Endothelial cell of hepatic sinusoid (primary cell): ENCODE data around the gene ZNF544.

ENCODE experiments used
- in situ Hi-C: cut with HindIII; loops from 2 replicates; pipeline ENCODE4 v1.10.0; 2017; ENCODE audit warnings: low sequenced_read_pairs

ZNF544 gene

DNA sequence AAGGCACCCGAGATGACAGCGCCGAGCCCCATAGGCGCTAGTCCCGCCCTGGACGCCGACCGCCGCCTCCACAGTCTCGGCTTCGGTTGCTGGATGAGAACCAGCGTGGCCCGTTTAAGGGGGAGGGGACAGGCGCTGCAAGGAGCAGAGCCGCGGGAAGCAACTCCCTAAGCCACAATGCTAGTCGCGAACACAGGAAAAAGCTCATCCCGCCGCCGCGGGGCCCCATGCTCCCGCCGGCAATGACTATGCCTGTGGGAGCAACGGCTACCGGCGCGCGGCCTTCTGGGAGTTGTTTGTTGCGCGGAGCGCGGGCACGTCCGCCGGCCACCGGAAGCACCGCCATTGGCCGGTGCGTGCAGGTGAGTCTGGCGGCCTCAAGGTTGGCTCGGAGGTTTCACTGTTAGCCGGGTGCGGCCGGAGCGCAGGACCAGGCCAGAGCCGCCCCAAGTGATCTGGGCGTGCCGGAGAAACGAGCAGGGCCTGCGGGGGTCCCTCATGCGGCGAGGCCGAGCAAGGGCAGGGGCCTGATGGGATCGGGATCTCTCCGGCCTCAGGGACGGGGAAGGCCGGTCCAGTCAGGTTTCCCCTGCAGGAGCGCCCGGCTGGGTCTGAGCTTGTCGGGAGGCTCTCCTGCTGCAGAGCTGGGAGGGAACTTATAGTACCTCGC is at the start of gene ZNF544:
ZNF544 (plus strand) TSS at position 330 of the 670 bp plus-strand sequence. CDS start 15,110 bp downstream, outside the sequence.
- in situ Hi-C loops: loop anchor here (5.0 kb wide), 2 partner anchors 34 to 41 kb away; no protein-coding TSS in a partner anchor

DNA sequence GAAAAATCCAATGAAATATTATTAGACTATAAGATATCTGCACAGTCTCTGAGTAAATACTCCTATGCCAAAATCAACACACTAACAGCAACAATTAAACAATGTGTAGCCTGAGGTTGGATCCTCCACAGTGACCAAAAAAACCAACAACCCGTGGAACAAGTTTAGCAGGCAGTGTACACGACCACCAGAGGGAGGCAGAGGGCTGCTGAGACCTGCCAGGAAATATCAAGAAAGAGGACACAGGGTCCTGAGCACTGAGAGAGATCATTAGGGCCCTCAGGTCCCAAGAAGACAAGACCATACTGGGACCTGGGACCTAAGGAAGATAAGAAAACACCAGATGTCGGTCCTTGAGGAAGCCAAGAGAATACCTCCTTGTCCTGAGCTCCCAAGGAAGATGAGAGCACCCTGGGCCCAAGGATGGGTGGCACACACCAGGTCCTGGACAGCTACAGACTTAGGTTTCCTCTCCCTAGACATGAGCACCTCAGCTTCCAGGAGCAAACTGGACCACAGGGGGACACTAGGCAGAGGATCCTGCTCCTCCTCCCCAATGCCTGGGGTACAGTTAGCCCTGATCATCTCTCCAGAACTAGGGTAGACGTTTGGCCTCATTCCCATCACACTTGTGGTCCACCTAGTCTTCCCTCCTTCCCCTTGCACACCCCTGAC is 46.7 kb upstream of the ZNF544 start:
- in situ Hi-C loops: no loop called here

DNA sequence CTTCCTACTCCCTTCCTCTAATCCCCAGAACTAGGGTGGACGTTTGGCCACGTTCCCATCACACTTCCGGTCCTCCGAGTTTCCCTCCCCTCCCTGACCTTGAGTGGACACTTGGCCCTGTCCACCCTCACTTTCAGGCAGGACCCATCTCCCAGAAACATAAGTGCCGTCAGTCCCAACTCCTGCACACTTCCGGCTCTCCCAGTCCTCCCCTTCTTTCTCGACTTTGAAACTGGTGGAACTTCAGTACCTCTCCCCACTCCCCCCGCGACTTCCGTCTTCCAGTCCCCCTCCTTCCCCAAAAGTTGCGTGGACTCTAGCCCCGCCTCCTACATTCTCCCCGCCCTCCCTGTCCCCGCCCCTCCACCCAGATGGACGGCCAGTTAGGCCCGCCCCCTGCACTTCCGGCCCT is 46.1 kb upstream of the ZNF544 start:
- in situ Hi-C loops: no loop called here

DNA sequence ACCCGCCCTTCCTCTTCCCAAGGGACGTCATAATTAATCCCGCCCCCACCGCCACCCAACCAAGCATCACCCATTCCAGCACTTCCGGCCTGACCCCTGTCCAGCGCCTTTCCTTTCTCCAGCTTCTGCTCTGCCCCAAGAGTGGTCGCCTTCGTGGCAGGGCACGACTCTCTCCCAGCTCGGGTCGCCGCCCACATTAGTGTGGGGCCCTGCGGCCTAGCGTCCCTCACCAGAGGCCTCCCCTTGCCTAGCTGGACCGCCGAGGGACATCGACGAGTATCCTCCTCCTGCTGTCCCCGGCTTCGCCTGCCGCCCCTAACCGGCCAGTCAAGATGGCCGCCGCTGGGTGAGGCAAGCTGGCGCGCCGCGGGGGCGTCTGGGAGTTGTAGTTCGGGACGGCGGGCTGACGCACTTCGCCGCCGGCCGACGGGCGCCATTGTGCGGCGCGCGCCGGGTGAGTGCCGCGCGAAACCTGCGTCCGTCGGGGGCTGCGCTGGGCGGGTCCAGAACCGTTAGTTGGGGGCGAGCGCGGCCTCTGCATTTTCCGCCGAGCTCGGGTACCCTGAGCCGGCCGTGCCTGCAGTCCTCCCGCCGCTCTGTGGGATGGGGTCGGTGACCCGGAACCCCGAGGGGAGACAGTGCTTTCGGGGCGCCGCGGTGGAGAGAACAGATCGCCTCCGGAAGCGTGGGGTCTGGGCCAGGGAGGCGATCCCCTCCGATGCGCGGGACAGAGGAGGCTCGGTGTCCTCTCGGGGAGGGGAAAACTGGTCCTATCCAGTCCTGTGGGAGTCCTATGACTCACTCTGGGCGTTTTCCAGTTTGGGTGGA is 45.5 kb upstream of the ZNF544 start, which contains the start of gene ZNF274:
ZNF274 (plus strand) TSS at position 73 of the 828 bp plus-strand sequence. CDS start 905 bp downstream, outside the sequence.
- in situ Hi-C loops: no loop called here

DNA sequence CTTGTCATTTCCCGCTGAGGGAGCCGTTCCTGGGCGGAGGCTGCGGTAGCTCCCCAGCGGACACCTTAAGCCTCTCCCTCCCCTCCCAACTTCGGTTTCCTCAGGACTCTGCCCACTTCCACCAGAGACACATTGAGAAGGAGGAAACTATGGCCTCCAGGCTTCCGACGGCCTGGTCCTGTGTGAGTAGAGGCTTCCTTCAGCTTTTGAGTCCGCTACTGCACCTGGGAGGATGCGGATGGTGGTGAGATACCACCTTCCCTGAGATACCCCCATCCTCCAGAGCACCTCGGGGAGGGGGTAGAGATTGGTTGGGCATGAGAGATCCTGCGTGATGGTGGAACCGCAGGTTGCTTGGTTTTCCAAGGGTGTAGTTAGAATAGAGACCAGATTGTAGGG is 44.9 kb upstream of the ZNF544 start:
- in situ Hi-C loops: no loop called here

DNA sequence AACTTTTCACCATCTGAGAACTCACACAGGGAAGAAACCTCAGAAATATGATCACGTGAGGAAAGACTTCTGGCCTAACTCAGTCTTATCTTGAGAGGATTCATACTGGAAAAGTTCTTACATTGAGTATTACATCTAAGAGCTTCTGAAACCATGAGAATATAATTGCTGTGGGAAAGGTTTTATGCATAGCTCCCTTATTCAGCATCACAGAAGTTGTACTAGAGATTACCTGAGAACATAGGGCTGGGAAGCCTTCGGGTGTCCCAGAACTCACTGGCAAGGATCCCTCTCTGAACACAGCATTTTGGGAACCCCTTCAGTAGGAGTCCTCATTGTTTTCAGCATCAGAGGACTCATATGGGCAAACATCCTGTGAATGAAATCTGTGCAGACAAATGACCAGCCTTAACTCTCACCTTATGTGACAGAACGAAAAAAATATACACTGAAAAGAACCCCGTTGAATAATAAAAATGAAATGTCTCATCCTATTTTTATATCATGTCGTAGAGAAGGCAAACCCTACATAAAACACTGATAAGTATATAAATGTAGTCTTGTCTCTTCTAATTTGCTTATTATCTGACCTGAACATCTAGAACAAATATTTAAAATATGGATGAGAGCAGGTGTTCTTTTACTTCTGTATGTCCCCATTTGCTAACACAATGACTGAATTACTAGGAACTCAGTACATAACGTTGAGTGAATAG is 31.7 kb upstream of the ZNF544 start:
- in situ Hi-C loops: no loop called here

DNA sequence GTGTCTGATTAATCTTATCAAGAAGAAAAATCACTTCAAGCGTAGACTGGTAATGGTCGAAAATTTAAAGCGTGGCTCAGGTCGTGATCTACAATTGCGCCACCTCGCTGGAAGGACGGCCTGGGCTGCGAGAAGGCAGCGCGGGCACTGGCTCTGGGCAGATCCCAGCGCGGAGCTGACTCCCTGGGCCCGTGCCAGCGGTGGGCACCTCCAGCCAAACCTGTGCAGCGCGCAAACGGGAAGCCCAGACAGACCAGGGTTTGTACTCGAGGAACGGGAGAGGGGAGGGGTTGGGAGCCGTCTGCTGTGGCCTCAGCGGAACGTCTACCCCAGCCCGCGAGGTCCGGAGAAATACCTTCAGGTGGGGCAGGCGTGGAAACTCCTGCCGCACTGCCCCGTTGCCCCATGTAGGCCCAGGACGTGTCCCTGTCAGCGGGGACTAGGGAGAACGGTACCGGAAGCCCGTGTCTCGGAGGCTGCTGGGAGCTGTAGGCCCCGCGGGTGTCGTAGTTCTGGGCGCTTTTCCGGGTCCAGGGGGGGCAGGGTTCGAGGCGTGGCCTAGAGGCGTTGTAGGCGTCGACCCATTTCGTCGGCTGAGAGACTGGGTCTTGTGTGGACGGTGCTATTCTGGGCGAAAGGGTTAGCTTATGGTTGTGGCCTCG is 24.8 kb upstream of the ZNF544 start:
- in situ Hi-C loops: no loop called here

DNA sequence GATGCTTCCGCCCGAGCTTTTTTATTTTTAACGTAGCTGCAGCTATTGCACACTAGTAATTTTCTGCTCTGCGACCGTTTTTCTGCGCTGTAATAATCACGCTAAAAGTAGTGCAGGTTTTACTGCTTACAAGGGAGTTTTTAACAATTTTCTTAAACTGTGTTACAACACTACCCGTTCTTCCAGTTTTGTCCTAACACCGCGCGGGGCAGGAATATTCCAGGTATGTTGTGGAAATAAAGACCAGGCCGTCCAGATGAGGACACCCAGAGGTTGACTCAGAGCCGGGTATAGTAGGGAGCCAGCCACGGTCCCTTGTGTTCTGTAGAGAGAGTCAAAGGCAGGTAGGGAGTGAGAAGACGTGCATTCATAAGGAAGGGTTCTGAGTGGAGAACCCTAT is 24.1 kb upstream of the ZNF544 start:
- in situ Hi-C loops: no loop called here

DNA sequence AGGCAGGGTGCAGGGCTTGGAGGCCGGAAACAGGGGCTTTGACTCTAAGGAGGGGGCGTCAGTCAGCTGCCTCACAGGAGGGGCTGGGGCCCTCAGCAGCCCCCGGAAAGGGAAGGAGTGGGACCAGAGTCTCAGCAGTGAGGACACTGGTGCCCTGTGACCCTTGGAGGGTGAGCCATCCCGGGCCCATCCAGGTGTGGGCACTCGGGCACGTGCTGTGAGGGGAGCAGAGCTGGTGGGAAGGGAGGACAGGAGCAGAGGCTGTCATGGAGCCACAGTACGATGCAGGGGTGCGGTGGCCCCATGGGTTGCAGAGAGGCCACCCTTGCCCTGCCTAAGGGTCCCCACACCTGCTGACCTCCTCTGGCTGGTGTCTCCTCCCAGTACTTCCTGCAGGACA is 19.1 kb upstream of the ZNF544 start:
- in situ Hi-C loops: no loop called here

DNA sequence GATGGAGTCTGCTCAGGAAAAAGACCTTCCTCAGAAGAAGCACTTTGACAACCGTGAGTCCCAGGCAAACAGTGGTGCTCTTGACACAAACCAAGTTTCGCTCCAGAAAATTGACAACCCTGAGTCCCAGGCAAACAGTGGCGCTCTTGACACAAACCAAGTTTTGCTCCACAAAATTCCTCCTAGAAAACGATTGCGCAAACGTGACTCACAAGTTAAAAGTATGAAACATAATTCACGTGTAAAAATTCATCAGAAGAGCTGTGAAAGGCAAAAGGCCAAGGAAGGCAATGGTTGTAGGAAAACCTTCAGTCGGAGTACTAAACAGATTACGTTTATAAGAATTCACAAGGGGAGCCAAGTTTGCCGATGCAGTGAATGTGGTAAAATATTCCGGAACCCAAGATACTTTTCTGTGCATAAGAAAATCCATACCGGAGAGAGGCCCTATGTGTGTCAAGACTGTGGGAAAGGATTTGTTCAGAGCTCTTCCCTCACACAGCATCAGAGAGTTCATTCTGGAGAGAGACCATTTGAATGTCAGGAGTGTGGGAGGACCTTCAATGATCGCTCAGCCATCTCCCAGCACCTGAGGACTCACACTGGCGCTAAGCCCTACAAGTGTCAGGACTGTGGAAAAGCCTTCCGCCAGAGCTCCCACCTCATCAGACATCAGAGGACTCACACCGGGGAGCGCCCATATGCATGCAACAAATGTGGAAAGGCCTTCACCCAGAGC is 16.2 kb upstream of the ZNF544 start:
- in situ Hi-C loops: no loop called here

DNA sequence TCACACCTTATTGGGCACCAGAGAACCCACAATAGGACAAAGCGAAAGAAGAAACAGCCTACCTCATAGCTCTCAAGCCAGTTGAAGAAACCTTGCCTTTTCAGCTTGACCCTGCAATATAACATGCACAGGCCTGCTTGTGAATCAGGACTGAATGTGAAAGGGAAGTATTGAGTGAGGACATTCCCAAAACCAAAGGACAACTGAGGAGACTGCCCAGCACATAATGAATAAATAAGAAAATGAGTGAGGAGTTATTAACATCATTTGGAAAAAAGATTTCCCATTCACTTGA is 15.7 kb upstream of the ZNF544 start:
- in situ Hi-C loops: no loop called here

DNA sequence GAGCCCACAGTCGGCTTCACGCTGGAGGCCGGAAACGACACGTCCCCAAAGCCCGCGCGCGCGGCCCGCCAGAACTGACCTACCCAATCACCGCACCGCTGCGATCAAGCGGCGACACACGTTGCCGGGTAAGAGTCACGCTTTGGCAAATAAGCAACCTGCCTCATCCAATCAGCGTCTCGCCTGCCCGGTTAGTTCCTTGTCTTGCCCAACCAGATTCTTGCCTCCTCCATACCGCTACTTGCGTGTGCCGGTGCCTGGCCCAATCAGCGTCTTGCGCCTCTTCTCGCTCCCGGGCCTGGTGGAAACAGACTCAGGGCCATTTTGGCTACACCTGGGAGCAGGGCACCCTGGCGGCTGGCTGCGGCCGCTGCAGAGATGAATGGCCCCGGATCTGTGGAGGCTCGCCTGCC is 11.6 kb upstream of the ZNF544 start:
- in situ Hi-C loops: no loop called here

DNA sequence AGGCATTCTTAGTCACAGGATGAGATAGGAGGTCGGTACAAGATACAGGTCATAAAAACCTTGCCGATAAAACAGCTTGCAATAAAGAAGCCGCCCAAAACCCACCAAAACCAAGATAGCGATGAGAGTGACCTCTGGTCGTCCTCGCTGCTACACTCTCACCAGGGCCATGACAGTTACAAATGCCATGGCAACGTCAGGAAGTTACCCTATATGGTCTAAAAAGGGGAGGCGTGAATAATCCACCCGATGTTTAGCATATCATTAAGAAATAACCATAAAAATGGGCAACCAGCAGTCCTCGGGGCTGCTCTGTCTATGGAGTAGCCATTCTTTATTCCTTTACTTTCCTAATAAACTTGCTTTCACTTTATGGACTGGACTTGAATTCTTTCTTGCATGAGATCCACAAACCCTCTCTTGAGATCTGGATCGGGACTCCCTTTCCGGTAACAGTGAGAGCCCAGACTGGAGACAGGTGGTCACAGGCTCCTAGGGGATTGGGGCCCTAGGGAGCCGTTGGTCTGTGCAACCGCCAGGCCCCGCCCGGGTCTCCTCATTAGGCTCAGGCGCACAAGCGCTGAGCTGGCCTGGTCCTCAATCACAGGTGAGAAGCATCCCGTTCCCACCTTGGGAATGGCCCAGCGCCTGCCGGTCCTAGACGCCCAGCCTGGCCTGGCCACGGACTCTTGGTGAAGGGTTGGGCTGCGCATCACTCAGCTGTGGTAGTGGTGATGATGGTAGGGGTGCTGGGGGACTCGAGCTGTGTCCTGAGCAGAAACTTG is 10.9 kb upstream of the ZNF544 start:
- in situ Hi-C loops: no loop called here

DNA sequence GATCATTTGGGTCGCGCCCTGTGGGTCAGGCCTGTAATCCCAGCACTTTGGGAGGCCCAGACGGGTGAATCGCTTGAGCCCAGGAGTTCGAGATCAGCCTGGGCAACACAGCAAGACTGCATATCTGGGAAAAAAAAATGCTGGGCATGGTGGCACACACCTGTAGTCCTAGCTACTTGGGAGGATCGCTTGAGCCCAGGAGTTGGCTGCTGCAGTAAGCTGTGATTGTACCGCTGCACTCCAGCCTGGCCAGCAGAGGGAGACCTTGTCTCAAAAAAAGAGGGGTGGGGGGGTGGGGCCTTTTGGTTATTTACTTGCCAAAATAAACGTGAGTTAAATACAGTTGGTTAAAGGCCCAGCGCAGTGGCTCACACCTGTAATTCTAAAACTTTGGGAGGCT is 9.8 kb upstream of the ZNF544 start:
- in situ Hi-C loops: no loop called here

DNA sequence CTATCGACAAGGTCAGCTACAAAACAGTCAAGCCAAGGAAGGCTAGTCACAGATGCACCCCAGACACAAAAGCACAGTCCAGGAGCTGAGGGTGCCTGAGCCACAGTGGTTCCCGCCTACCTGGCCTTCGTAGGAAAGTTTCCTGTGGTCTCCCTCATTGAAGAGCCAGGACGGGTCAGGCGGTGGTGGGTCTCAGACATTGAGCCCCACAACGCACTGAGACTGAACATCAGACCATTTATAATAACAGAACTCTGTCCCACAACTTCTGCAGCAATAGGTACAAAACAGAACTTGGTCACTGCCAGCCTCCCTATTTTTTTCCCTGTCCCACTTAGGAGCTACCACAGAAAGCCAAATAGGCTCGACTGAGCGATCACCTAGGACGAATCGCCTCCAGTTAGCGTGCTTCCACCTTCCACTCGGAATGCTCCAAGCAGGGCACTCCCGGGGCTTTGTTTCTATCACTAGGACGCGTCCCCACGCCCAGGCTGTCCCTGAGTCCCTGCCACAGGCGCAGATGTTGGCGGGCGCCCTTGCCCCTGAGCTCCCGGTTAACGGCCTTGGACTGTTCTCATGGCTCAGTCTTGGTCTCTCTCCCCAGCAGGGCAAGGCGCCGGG is 640 bp upstream of the ZNF544 start:
- in situ Hi-C loops: loop anchor here (5.0 kb wide), 2 partner anchors 34 to 41 kb away; no protein-coding TSS in a partner anchor

DNA sequence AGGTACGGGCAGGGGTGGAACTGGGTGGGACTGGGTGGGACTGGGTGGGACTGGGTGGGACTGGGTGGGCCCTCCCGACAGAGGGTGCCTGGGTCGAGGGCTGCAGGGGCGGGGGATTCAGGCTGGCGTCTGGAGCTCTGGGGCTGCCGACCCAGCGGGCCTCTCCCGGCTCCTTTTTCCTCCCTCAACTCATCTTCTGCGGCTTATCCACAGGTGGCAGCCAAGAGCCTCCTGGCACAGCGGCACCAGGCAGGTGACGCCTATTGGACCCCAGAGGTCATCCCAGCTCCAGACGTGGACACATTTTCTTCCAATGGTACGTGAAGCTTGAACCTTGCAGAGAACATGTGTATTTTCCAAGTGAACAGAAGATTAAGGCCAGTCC is 533 bp downstream of the ZNF544 start:
- in situ Hi-C loops: loop anchor here (5.0 kb wide), 2 partner anchors 33 to 42 kb away; no protein-coding TSS in a partner anchor

DNA sequence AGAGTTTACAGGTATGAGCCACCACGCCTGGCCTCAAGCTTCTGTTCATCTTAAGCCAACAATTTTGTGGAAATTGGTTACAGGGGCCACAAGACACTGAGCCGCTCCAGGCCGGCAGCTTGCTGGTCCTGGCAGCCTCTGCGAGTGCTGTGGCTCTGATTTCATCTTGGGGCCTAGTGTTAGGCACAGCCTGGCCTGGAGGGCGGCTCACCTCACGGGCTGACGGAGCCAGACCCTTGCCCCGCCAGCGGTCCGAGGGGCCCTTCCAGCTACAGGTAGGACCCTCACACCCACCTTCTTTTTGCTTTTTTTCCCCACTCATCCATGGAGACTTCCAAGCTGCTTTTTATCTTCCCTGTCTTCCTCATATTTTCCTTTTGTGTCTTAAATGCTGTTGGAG is 8.6 kb downstream of the ZNF544 start:
- in situ Hi-C loops: no loop called here

DNA sequence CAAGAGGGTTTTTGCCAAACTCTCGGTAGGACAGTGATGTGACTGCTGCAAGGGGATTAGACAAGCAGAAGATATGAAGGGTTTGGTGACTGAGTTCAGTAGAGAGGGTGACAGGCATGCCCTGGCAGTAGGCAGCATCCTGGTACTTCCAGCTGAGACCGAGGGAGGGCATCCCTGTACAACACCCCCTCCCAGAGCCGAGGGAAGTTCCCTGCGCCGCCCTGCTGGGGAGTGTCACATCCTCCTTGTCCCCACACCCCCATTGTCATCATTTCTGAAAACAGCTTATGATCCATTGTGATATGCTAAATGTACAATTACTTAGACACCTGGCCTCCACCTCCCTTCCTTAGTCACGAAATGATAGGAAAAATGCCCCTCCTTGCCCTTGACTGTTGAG is 14.6 kb downstream of the ZNF544 start:
- in situ Hi-C loops: no loop called here

DNA sequence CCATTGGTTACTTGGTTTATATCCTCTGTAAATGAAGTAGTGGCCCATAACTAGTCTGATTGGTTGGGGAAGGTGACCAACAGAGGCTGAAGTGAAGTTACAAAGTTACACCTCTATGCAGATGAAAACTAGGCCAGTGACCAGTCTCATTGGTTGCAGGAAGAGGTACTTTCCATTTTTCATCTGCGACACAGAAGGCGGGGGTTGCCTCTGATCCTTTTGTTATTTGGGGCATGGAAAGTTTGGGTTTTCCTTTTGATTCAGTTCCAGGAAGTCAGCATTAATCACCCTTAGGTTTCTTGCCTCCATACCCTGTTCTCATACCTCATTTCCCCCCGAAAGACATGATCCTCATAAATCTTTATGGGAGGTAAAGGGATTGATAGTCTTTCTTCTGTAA is 20.2 kb downstream of the ZNF544 start:
- in situ Hi-C loops: loop anchor here (5.0 kb wide), 1 partner anchor 83 kb away; no protein-coding TSS in a partner anchor
